Measurements from ENCODE around the gene HOXD4.

HOXD4 gene

GRCh38 chr2:176158855-176159662 lies 7.7 kb downstream of the HOXD4 start:
- no peak overlapping the region for H3K27ac ChIP-seq
- TF ChIP-seq CTCF (IDR thresholded peaks at IDR 0.05), result no peak
- TF ChIP-seq ZFX (IDR thresholded peaks at IDR 0.05; ENCODE audit: borderline replicate concordance), result no peak

GRCh38 chr2:176159663-176160250 lies 8.4 kb downstream of the HOXD4 start:
- H3K27ac ChIP-seq, result no peak overlapping the region
- TF ChIP-seq ZFX (IDR thresholded peaks at IDR 0.05; ENCODE audit: borderline replicate concordance), result no peak
- no peak for TF ChIP-seq CTCF (IDR thresholded peaks at IDR 0.05)

- TF ChIP-seq ZFX (IDR thresholded peaks at IDR 0.05; ENCODE audit: borderline replicate concordance), result no peak
- no peak for TF ChIP-seq CTCF (IDR thresholded peaks at IDR 0.05)
Observed at GRCh38 chr2:176160251-176160985, 9.1 kb downstream of the HOXD4 start.

GRCh38 chr2:176160986-176161824 lies 9.9 kb downstream of the HOXD4 start:
- no peak overlapping the region for H3K27ac ChIP-seq
- no peak for TF ChIP-seq CTCF (IDR thresholded peaks at IDR 0.05)
- TF ChIP-seq ZFX (IDR thresholded peaks at IDR 0.05; ENCODE audit: borderline replicate concordance), result no peak

More at GRCh38 chr2:176160251-176160985, 9.1 kb downstream of the HOXD4 start:
- no peak overlapping the region for H3K27ac ChIP-seq

GRCh38 chr2:176161825-176162626 lies 10.7 kb downstream of the HOXD4 start:
- TF ChIP-seq CTCF (IDR thresholded peaks at IDR 0.05) (no peak), ZFX (IDR thresholded peaks at IDR 0.05; ENCODE audit: borderline replicate concordance) (no peak)
- H3K27ac ChIP-seq, result no peak overlapping the region

GRCh38 chr2:176162911-176163671 lies 11.7 kb downstream of the HOXD4 start:
- no peak overlapping the region for H3K27ac ChIP-seq
- TF ChIP-seq ZFX (IDR thresholded peaks at IDR 0.05; ENCODE audit: borderline replicate concordance) (no peak), CTCF (IDR thresholded peaks at IDR 0.05) (no peak)
